ENCODE data around the gene FXYD6.

FXYD6 gene

DNA sequence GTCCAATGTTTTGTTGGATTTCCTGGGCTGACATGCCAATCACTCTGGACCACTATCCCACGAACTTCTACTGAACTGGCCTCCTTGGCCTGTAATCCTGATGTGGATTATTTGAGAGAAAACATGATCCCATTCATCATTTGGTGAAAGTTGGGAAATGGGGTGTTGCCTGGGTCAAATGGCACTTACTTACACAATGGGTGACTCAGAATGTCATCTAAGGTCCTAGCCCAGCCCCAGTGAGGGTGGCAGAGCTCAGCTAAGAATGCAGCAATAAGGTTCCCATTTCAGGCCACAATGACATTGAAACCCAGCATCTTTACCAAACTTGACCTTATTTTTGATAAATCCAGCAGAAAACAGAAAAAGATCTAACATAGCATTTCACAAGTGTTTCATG, 71.4 kb downstream of the FXYD6 start:
- DNase-seq (ENCODE audit: low read depth, low spot score), result no peak

GRCh38 chr11:117803896-117804295, 72.6 kb downstream of the FXYD6 start:
- Histone ChIP-seq H3K9ac (ENCODE audit: insufficient read length, low read depth) (no peak overlapping the region), H3K36me3 (ENCODE audit: insufficient read depth, insufficient read length, low read length) (peaks cover 3% of the 10 kb centered on the region), H3K4me3 (ENCODE audit: insufficient read length, low read depth) (no peak overlapping the region), H3K4me1 (ENCODE audit: insufficient read depth, insufficient read length) (no peaks in the 10 kb centered on the region), H3K27me3 (ENCODE audit: insufficient read depth, insufficient read length) (peaks cover 8% of the 10 kb centered on the region), H3K9me3 (ENCODE audit: insufficient read depth, low read length) (no peaks in the 10 kb centered on the region; the same call in 1 of the 2 replicates)
- no peak for DNase-seq (ENCODE audit: low read depth, low spot score)
- TF ChIP-seq SUZ12 (IDR thresholded peaks at IDR 0.05; ENCODE audit: extremely low read depth, insufficient read depth, insufficient read length) (no peak), YY1 (IDR thresholded peaks at IDR 0.05; ENCODE audit: insufficient read depth, insufficient read length) (no peak), ZNF274 (IDR thresholded peaks at IDR 0.05; ENCODE audit: low read depth, low read length) (no peak)

More for the DNA sequence above, 71.4 kb downstream of the FXYD6 start:
- H3K4me1 ChIP-seq (ENCODE audit: insufficient read depth, insufficient read length), result peaks cover 3% of the 10 kb centered on the region
- peaks cover 3% of the 10 kb centered on the region for H3K36me3 ChIP-seq (ENCODE audit: insufficient read depth, insufficient read length, low read length)
- TF ChIP-seq ZNF274 (IDR thresholded peaks at IDR 0.05; ENCODE audit: low read depth, low read length) (no peak), YY1 (IDR thresholded peaks at IDR 0.05; ENCODE audit: insufficient read depth, insufficient read length) (no peak), SUZ12 (IDR thresholded peaks at IDR 0.05; ENCODE audit: extremely low read depth, insufficient read depth, insufficient read length) (no peak)
- no peaks in the 10 kb centered on the region; the same call in 1 of the 2 replicates for H3K9me3 ChIP-seq (ENCODE audit: insufficient read depth, low read length)
- H3K9ac ChIP-seq (ENCODE audit: insufficient read length, low read depth), result no peak overlapping the region
- H3K4me3 ChIP-seq (ENCODE audit: insufficient read length, low read depth), result no peak overlapping the region
- H3K27me3 ChIP-seq (ENCODE audit: insufficient read depth, insufficient read length), result no peaks in the 10 kb centered on the region

DNA sequence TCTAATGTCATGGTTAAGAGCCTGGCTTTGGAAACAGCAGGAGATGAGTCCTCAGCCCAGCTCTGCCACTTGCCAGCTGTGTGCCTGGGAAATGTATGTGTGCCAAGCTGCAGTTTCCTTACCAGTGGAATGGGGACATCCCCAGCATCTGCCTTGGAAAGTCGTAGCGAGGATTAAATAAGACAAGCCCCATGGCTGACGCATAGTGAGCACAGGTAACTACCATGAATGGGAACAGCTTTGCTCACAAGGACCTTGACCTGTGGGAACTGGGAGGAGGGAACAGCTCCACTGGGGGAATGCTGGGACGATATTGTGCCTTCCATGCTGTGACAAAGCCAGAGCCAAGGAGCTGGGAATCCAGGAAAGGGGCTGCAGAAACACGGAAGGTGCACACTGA, 76.8 kb downstream of the FXYD6 start:
- Histone ChIP-seq H3K4me3 (ENCODE audit: insufficient read length, low read depth) (no peak overlapping the region), H3K27me3 (ENCODE audit: insufficient read depth, insufficient read length) (peaks cover 50% of the 10 kb centered on the region), H3K36me3 (ENCODE audit: insufficient read depth, insufficient read length, low read length) (no peaks in the 10 kb centered on the region), H3K4me1 (ENCODE audit: insufficient read depth, insufficient read length) (no peaks in the 10 kb centered on the region), H3K9ac (ENCODE audit: insufficient read length, low read depth) (no peak overlapping the region), H3K9me3 (ENCODE audit: insufficient read depth, low read length) (no peaks in the 10 kb centered on the region)
- no peak for TF ChIP-seq YY1 (IDR thresholded peaks at IDR 0.05; ENCODE audit: insufficient read depth, insufficient read length)
- no peak for TF ChIP-seq SUZ12 (IDR thresholded peaks at IDR 0.05; ENCODE audit: extremely low read depth, insufficient read depth, insufficient read length)
- no peak for TF ChIP-seq ZNF274 (IDR thresholded peaks at IDR 0.05; ENCODE audit: low read depth, low read length)
- no peak for DNase-seq (ENCODE audit: low read depth, low spot score)

DNA sequence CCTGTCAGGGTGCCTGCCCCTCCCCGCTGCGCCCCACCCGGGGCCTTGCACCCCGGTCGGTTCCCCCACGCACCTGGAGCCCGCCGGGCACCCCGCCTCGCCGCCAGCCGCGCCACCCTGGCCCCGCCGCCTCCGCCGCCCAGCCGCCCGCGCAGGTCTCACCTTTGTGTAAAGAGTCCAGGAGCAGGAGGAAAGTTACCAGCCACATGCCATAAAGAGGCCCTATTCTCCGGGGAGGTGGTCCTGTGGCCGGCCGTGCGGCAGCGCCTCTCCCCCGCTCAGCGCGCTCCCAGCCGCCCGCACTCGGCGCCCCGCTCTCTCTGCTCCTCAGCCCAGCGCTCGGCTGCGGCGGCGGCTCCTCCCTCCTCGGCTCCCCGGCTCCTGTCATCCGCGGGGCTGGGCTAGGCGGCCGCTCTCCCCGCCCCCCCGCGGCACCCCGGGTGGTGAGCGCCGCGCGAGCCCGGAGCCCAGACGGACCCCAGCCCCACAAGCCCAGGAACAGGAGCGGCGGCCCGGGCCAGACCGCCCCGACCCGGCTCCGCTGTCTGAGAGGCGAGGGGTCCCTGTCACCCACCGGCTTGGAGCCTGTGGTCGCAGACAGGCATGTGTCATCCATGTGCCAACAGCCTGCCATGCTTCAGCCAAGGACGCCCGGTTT, 79.5 kb downstream of the FXYD6 start, which contains the start of gene DSCAML1:
Gene DSCAML1 (minus strand): TSS at position 345 of the 658 bp plus-strand sequence. CDS start 137 bp downstream, at position 208.
- Histone ChIP-seq H3K9ac (ENCODE audit: insufficient read length, low read depth) (peak within 1 kb of the TSS; percentile 42), H3K4me3 (ENCODE audit: insufficient read length, low read depth) (peak within 1 kb of the TSS; percentile 47), H3K9me3 (ENCODE audit: insufficient read depth, low read length) (no peaks in the 10 kb centered on the region), H3K4me1 (ENCODE audit: insufficient read depth, insufficient read length) (peaks cover 1% of the 10 kb centered on the region), H3K27me3 (ENCODE audit: insufficient read depth, insufficient read length) (peaks cover 68% of the 10 kb centered on the region), H3K36me3 (ENCODE audit: insufficient read depth, insufficient read length, low read length) (no peaks in the 10 kb centered on the region)
- no peak for DNase-seq (ENCODE audit: low read depth, low spot score)
- TF ChIP-seq ZNF274 (IDR thresholded peaks at IDR 0.05; ENCODE audit: low read depth, low read length) (no peak), SUZ12 (IDR thresholded peaks at IDR 0.05; ENCODE audit: extremely low read depth, insufficient read depth, insufficient read length) (peak; percentile 73)

DNA sequence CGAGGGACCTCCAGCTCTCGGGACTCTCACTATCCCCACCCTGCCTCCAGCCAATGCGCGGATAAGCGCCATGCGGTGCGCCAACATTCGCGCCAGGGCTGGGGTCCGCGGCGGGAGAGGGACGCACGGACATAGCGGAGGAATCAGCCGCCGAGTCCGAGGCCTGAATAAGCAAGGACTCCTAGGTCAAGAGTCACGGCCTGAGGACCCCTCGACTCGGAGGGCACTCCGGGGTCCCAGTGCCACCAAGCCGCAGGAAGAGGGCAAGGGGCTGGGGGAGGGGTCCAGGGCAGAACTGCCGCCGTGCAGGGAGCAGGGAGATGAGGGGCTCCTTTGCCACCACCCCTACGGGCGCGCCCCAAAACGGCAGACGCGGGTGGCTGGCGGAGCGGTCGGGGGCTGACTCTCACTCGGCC, 80.0 kb downstream of the FXYD6 start:
- no peak for DNase-seq (ENCODE audit: low read depth, low spot score)
- peak overlapping the region; percentile 42 for H3K9ac ChIP-seq (ENCODE audit: insufficient read length, low read depth)
- H3K27me3 ChIP-seq (ENCODE audit: insufficient read depth, insufficient read length), result peaks cover 68% of the 10 kb centered on the region
- H3K4me1 ChIP-seq (ENCODE audit: insufficient read depth, insufficient read length), result peaks cover 1% of the 10 kb centered on the region
- TF ChIP-seq SUZ12 (IDR thresholded peaks at IDR 0.05; ENCODE audit: extremely low read depth, insufficient read depth, insufficient read length), result no peak
- TF ChIP-seq YY1 (IDR thresholded peaks at IDR 0.05; ENCODE audit: insufficient read depth, insufficient read length), result no peak
- no peak for TF ChIP-seq ZNF274 (IDR thresholded peaks at IDR 0.05; ENCODE audit: low read depth, low read length)
- H3K9me3 ChIP-seq (ENCODE audit: insufficient read depth, low read length), result no peaks in the 10 kb centered on the region
- no peaks in the 10 kb centered on the region for H3K36me3 ChIP-seq (ENCODE audit: insufficient read depth, insufficient read length, low read length)
- H3K4me3 ChIP-seq (ENCODE audit: insufficient read length, low read depth), result peak overlapping the region; percentile 47

GRCh38 chr11:117795638-117796455, 80.6 kb downstream of the FXYD6 start:
- TF ChIP-seq ZNF274 (IDR thresholded peaks at IDR 0.05; ENCODE audit: low read depth, low read length) (no peak), YY1 (IDR thresholded peaks at IDR 0.05; ENCODE audit: insufficient read depth, insufficient read length) (no peak), SUZ12 (IDR thresholded peaks at IDR 0.05; ENCODE audit: extremely low read depth, insufficient read depth, insufficient read length) (no peak)
- H3K9me3 ChIP-seq (ENCODE audit: insufficient read depth, low read length), result no peaks in the 10 kb centered on the region
- H3K27me3 ChIP-seq (ENCODE audit: insufficient read depth, insufficient read length), result peaks cover 68% of the 10 kb centered on the region
- peaks cover 1% of the 10 kb centered on the region for H3K4me1 ChIP-seq (ENCODE audit: insufficient read depth, insufficient read length)
- no peak for DNase-seq (ENCODE audit: low read depth, low spot score)
- H3K36me3 ChIP-seq (ENCODE audit: insufficient read depth, insufficient read length, low read length), result no peaks in the 10 kb centered on the region
- H3K9ac ChIP-seq (ENCODE audit: insufficient read length, low read depth), result peak overlapping the region; percentile 42
- peak overlapping the region; percentile 47 for H3K4me3 ChIP-seq (ENCODE audit: insufficient read length, low read depth)
